Vagina (tissue), 2 donors: ENCODE results near the gene BAAT. TPM values are rescaled to one million over a fixed set of nuclear protein-coding genes. Genes with fewer than 3 reads are reported as not detected.
"Not testable (repeated sequence)": the region's sequence is repeated elsewhere in the genome, so short reads cannot be mapped to it uniquely, and the experiment has no call there.

Experiments used
- DNase-seq, 2 donors: peaks; one replicate each; pipeline ENCODE4 v3.0.0-alpha.2; 2017; ENCODE audit errors: extremely low spot score in 2 of 2
- H3K27ac ChIP-seq: fragments of 200-600 bp; sonication (generic); one replicate; pipeline ENCODE4 v1.5.1; 2019
- H3K27me3 ChIP-seq: fragments of 200-600 bp; sonication (generic); one replicate; pipeline ENCODE4 v1.5.1; 2019
- H3K36me3 ChIP-seq, 2 donors: fragments of 200-600 bp; sonication (generic); one replicate each; pipeline ENCODE4 v1.5.1; 2017 to 2019
- H3K4me1 ChIP-seq: fragments of 200-600 bp; sonication (generic); one replicate; pipeline ENCODE4 v1.5.1; 2019
- H3K4me3 ChIP-seq, 2 donors: fragments of 200-600 bp; sonication (generic); 1 replicate in 1 of 2; 2 replicates in 1 of 2; pipeline ENCODE4 v1.5.1; 2016 to 2019
- H3K9me3 ChIP-seq: fragments of 200-600 bp; sonication (generic); one replicate; pipeline ENCODE4 v1.5.1; 2019
- CTCF ChIP-seq, 3 experiments: fragments of 450-650 bp in 2 of 3; fragments of 200-600 bp in 1 of 3; sonication (generic) in 1 of 3; IDR thresholded peaks; one replicate each; pipeline ENCODE4 v1.5.1; 2017 to 2019; ENCODE audit warnings: antibody characterized with exemption in 3 of 3, mild to moderate bottlenecking in 2 of 3, moderate library complexity in 2 of 3
- POLR2A ChIP-seq, 2 donors: fragments of 450-650 bp; IDR thresholded peaks; one replicate each; pipeline ENCODE4 v1.6.1; 2017; ENCODE audit warnings: antibody characterized with exemption in 2 of 2, mild to moderate bottlenecking in 2 of 2, moderate library complexity in 2 of 2
- POLR2AphosphoS5 ChIP-seq, 2 donors: sonication (generic); formaldehyde crosslinking; IDR thresholded peaks; one replicate each; pipeline ENCODE4 v1.9.0; 2017; ENCODE audit warnings: antibody characterized with exemption in 2 of 2, mild to moderate bottlenecking in 2 of 2, low read depth in 1 of 2; ENCODE audit not compliant: insufficient read depth in 1 of 2
- intact Hi-C: fragments of 100-400 bp; cut with DNase I; formaldehyde crosslinking; loops from one replicate; pipeline ENCODE4 v1.15.1; 2023
- total RNA-seq: library from RNA; depleted of rRNA; stranded (reverse); fragments of >200 nt; gene quantifications from one replicate; pipeline ENCODE4 v1.2.3, GENCODE V29; 2016

The BAAT gene
- total RNA-seq = not detected

GRCh38 chr9:101384873-101385536, at the start of gene BAAT:
Gene BAAT (minus strand): TSS chr9:101385006. CDS start chr9:101371404, 13,602 bp downstream.
- H3K4me3 ChIP-seq, DNase-seq, intact Hi-C loops, H3K27me3 ChIP-seq, H3K9me3 ChIP-seq, H3K4me1 ChIP-seq, H3K27ac ChIP-seq: not testable (repeated sequence)
- H3K36me3 ChIP-seq = peaks cover 0 to 11% of the 10 kb centered on the region in 2 donors

- no peak for DNase-seq
- H3K27ac ChIP-seq = no peak overlapping the region
- no peaks in the 10 kb centered on the region for H3K9me3 ChIP-seq
- no peak for TF ChIP-seq POLR2AphosphoS5 (IDR thresholded peaks at IDR 0.05; ENCODE audit: insufficient read depth in 1 of 2, low read depth in 1 of 2)
- TF ChIP-seq POLR2A (IDR thresholded peaks at IDR 0.05) = no peak
- no peak for TF ChIP-seq CTCF (IDR thresholded peaks at IDR 0.05)
- H3K27me3 ChIP-seq = no peaks in the 10 kb centered on the region
- H3K4me3 ChIP-seq = no peak overlapping the region
- no peaks in the 10 kb centered on the region for H3K4me1 ChIP-seq
- intact Hi-C loops = no loop called here
- no peaks in the 10 kb centered on the region for H3K36me3 ChIP-seq
Measured at GRCh38 chr9:101433229-101433628, 48.4 kb upstream of the BAAT start.

- DNase-seq = no peak
- Histone ChIP-seq H3K27ac (no peak overlapping the region), H3K4me1 (no peaks in the 10 kb centered on the region), H3K27me3 (no peaks in the 10 kb centered on the region), H3K4me3 (no peak overlapping the region), H3K9me3 (no peaks in the 10 kb centered on the region), H3K36me3 (no peaks in the 10 kb centered on the region)
- intact Hi-C loops = no loop called here
- TF ChIP-seq POLR2AphosphoS5 (IDR thresholded peaks at IDR 0.05; ENCODE audit: insufficient read depth in 1 of 2, low read depth in 1 of 2) = no peak
- no peak for TF ChIP-seq CTCF (IDR thresholded peaks at IDR 0.05)
- TF ChIP-seq POLR2A (IDR thresholded peaks at IDR 0.05) = no peak
Measured at GRCh38 chr9:101432740-101433139, 47.9 kb upstream of the BAAT start.

- TF ChIP-seq POLR2A (IDR thresholded peaks at IDR 0.05) (no peak), POLR2AphosphoS5 (IDR thresholded peaks at IDR 0.05; ENCODE audit: insufficient read depth in 1 of 2, low read depth in 1 of 2) (no peak), CTCF (IDR thresholded peaks at IDR 0.05) (no peak)
- Histone ChIP-seq H3K4me1 (no peaks in the 10 kb centered on the region), H3K27me3 (no peaks in the 10 kb centered on the region), H3K9me3 (no peaks in the 10 kb centered on the region), H3K4me3 (no peak overlapping the region), H3K27ac (no peak overlapping the region), H3K36me3 (no peaks in the 10 kb centered on the region)
- DNase-seq = no peak
- intact Hi-C loops = no loop called here
Measured at GRCh38 chr9:101432171-101432570, 47.4 kb upstream of the BAAT start.

- no peak for DNase-seq
- TF ChIP-seq CTCF (IDR thresholded peaks at IDR 0.05) (no peak), POLR2AphosphoS5 (IDR thresholded peaks at IDR 0.05; ENCODE audit: insufficient read depth in 1 of 2, low read depth in 1 of 2) (no peak), POLR2A (IDR thresholded peaks at IDR 0.05) (no peak)
Measured at GRCh38 chr9:101429736-101430135, 44.9 kb upstream of the BAAT start.

More at GRCh38 chr9:101429736-101430135, 44.9 kb upstream of the BAAT start:
- Histone ChIP-seq H3K27me3 (no peaks in the 10 kb centered on the region), H3K4me3 (no peak overlapping the region), H3K4me1 (no peaks in the 10 kb centered on the region), H3K36me3 (no peaks in the 10 kb centered on the region), H3K27ac (no peak overlapping the region), H3K9me3 (no peaks in the 10 kb centered on the region)
- intact Hi-C loops = no loop called here
